Gastrocnemius medialis (tissue), 4 donors: ENCODE measurements around the gene BCAP31.

ENCODE experiments used
- POLR2A ChIP-seq, 2 donors: fragments of 450-650 bp; IDR thresholded peaks; one replicate each; pipeline ENCODE4 v1.6.1; 2017; ENCODE audit warnings: antibody characterized with exemption in 2 of 2, mild to moderate bottlenecking in 2 of 2, moderate library complexity in 2 of 2
- TF ChIP-seq, protein P1 (sequence below), 5 experiments: fragments of 450-650 bp in 3 of 5; fragments of 200-600 bp in 2 of 5; sonication (generic) in 2 of 5; IDR thresholded peaks in 4 of 5; conservative IDR thresholded peaks in 1 of 5; 1 replicate in 4 of 5; 2 replicates in 1 of 5; pipeline ENCODE4 v1.5.1; 2016 to 2019; ENCODE audit warnings: antibody characterized with exemption in 5 of 5, mild to moderate bottlenecking in 3 of 5, moderate library complexity in 3 of 5

- TF ChIP-seq, protein P1, sequence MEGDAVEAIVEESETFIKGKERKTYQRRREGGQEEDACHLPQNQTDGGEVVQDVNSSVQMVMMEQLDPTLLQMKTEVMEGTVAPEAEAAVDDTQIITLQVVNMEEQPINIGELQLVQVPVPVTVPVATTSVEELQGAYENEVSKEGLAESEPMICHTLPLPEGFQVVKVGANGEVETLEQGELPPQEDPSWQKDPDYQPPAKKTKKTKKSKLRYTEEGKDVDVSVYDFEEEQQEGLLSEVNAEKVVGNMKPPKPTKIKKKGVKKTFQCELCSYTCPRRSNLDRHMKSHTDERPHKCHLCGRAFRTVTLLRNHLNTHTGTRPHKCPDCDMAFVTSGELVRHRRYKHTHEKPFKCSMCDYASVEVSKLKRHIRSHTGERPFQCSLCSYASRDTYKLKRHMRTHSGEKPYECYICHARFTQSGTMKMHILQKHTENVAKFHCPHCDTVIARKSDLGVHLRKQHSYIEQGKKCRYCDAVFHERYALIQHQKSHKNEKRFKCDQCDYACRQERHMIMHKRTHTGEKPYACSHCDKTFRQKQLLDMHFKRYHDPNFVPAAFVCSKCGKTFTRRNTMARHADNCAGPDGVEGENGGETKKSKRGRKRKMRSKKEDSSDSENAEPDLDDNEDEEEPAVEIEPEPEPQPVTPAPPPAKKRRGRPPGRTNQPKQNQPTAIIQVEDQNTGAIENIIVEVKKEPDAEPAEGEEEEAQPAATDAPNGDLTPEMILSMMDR (IDR thresholded peaks at IDR 0.05 in 4 of 5, conservative IDR thresholded peaks at IDR 0.05 in 1 of 5), result no peak
- TF ChIP-seq POLR2A (IDR thresholded peaks at IDR 0.05), result no peak
These were observed 32.2 kb downstream of the BCAP31 start for GRCh38 chrX:153692003-153692402.
